ENCODE results near the gene TPSB2.
"Not testable (repeated sequence)": the region's sequence is repeated elsewhere in the genome, so short reads cannot be mapped to it uniquely, and the experiment has no call there.

TPSB2 gene

DNA sequence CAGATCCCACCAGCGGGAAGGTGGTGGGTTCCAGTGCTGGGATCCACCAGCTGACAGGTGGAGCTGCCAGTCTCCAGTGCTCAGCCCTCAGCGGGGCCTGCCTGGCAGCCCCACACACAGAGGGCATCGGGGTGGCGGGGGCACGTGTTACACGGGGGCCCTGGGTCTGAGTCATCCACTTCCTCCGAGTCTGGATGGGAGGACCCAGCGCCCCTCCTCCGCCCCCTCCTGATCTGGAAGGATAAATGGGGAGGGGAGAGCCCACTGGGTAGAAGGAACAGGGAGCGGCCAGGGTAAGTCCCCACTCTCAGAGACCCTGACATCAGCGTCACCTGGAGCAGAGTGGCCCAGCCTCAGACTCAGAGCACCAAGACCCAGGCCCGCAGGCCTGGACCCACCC lies 10.5 kb upstream of the TPSB2 start, which contains the start of gene TPSAB1:
TPSAB1 (plus strand) TSS at position 270 of the 400 bp plus-strand sequence. CDS start 234 bp downstream, outside the sequence.
- not testable (repeated sequence) for DNase-seq

- not testable (repeated sequence) for DNase-seq
Measured at GRCh38 chr16:1239575-1239974, 9.6 kb upstream of the TPSB2 start.

GRCh38 chr16:1238909-1239308 lies 8.9 kb upstream of the TPSB2 start:
- DNase-seq: not testable (repeated sequence)

GRCh38 chr16:1237990-1238389 lies 8.0 kb upstream of the TPSB2 start:
- no peak for DNase-seq

- DNase-seq: not testable (repeated sequence)
Measured at GRCh38 chr16:1236659-1237058, 6.7 kb upstream of the TPSB2 start.

DNA sequence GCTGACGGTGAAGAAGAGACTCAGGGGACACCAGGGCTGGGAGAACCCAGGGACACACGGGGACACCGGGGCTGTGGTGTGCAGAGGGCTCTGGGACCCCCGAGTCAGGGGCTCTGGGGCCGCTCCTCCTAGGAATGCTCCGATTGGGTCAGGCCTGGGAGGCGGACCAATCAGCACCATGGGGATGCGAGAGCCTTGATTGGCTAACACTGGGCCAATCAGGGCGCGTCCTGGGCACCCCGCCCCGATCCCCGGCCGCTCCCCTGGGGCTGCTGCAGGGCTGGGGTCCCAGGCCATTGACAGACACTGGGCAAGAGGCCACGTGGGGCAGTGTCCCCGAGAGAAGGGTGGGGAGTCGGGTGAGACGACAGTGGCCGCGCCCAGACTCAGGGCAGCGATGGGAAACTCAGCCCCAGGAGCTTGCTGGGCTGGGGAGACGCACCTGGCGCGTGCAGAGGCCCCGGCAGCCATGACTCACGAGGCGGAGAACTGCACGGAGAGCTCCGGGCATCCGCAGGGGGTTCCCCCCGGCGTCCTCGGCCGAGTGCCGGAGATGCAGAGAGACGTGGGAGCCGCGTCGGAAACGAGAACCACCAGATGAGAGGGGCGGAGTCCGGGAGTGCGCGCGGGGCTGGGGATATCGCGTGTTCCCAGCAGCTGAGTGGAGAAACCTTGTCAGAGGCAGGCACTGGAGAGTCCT lies 2.2 kb upstream of the TPSB2 start:
- DNase-seq: not testable (repeated sequence)

- not testable (repeated sequence) for DNase-seq
Measured at GRCh38 chr16:1231301-1231700, 1.3 kb upstream of the TPSB2 start.

DNA sequence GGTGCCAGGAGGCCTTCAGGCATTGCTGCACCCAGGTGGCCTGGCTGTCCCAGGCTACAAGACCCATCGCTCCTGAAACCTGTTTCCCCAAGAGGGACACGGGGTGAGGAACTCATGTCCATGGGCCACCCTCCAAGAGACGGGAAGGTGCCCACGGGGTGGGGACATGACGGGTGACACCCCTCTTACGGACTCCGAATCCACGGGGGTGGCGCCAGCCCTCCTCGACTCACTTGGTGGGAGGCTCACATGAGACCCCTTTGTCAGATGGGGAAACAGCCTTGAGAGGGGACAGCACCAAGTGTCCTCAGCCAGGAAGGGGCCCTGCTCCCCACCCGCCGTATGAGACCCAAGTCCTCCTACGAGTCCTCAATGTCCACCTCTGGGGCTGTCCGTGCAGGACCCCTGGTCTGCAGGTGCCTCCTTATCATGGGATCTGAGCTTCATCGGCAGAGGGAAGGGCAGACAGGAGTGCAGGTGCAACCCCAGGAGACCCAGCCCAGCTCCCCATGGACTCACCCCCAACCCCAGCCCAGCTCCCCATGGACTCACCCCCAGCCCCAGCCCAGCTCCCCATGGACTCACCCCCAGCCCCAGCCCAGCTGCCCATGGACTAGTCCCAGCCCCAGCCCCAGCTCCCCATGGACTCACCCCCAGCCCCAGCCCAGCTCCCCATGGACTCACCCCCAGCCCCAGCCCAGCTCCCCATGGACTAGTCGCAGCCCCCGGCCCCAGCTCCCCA lies 658 bp upstream of the TPSB2 start:
- DNase-seq: not testable (repeated sequence)

DNA sequence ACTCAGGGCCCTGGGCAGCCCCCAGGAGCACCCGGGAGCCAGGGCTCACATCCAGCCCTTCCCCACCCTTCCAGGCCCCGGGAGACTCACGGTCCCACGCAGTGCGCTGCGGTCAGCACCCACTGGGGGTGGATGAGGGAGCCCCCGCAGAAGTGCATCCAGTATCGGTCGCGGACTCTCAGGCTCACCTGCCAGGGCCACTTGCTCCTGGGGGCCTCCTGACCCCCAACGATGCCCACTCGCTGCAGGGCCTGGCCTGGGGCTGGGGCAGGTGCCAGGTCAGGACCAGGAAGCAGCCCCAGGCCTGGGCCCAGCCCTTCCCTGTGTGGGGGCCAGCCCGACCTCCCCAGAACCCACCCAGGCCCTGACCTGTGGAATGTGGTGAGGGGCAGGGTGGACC lies 508 bp downstream of the TPSB2 start:
- not testable (repeated sequence) for DNase-seq

GRCh38 chr16:1228227-1228626 lies 1.8 kb downstream of the TPSB2 start:
- DNase-seq: not testable (repeated sequence)

GRCh38 chr16:1226692-1227091 lies 3.3 kb downstream of the TPSB2 start:
- DNase-seq: not testable (repeated sequence)

- DNase-seq: not testable (repeated sequence)
Measured at GRCh38 chr16:1225728-1226311, 4.2 kb downstream of the TPSB2 start.

- DNase-seq: no peak
Measured at GRCh38 chr16:1225051-1225451, 4.9 kb downstream of the TPSB2 start, which contains the start of gene TPSG1. Gene TPSG1, minus strand, starts transcription at chr16:1225268. Its CDS starts 16 bp downstream, at chr16:1225252.

- no peak for DNase-seq
Measured at GRCh38 chr16:1224558-1224957, 5.4 kb downstream of the TPSB2 start.

- DNase-seq: no peak
Measured at GRCh38 chr16:1223355-1224214, 6.4 kb downstream of the TPSB2 start.

DNA sequence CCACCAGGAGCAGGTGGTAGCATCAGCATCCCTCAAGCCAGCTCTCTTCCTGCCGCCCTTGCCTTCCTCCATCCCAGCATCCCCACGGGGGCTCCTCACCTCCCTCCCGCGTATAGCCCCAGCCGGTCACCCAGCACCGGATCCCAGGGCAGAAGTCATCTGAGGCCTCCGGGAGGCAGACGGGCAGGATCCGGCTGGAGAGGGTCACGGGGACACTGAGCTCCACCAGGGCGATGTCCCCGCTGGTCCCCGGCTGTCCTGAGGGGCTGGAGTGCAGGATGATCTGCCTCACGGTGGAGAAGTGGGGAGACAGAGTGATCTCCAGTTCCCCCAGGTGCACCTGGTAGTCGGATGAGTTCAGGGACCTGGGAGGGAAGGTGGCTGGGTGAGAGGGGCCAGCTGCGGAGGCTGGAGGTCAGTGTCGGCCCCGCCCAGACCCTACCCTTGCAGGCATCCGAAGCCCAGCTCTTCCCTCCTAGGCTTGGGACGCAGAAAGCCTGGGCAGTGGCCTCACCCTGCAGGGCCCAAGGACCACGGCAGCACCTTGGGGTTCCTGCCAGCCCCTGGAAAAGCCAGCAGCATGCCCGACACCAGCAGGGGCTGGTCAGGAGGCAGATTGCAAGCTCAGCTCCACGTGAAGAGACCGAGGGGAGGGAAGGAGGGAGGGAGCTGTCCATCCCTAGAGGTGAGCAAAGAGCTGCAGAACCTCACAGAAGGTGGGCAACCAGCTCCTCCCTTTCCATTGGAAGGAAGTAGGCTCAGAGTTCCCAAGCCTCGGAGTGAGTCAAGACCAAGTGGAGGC lies 7.2 kb downstream of the TPSB2 start:
- no peak for DNase-seq

DNA sequence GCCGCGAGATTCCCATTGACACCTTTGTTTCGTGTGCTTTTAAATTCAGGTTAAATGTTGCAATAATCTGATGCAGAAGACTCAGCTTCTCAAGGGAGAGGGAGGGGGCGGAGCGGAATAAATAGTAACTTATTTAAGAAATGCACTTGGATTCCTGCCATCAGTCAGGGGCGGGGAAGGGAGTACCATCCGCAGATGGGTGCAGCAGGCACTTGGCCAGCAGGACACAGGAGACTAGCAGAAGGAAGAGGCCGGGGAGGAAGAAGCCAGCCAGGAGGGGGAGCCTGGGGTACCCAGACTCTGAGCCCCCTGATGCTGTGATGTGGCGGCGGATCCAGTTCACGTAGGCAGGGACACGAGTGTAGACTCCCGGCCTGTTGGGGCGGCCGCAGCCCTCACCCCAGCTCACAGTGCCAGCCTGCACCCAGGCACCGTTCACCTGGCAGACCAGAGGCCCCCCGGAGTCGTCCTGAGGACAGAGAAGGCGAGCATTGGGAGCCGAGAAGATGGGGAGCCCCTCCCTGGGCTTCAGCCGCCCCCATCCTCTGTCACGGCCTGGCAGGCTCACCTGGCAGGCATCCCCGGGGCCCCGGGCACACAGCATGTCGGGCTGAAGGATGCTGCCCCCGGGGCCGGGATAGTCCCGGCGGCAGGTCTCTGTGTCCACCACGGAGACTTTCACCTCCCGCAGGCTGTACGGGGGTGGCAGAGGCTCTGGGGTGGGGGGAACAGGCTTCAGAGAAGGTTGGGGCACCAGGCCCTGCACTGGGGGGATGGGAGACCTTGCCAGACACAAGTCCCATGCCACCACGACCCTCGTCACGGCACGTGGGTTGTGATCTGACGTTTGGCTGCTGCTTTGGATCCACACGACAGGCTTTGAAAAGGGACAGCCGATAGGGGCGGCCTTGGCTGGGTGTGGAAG lies 8.1 kb downstream of the TPSB2 start:
- no peak for DNase-seq

- DNase-seq: no peak
Measured at GRCh38 chr16:1220841-1221627, 8.9 kb downstream of the TPSB2 start.

GRCh38 chr16:1220098-1220728 lies 9.8 kb downstream of the TPSB2 start:
- DNase-seq: no peak

Measured in NCI-H510A treated with DMSO at 0.1 percent for 48 hours (cell line).